ENCODE measurements around the gene CIBAR2. TPM values are rescaled to one million over a fixed set of nuclear protein-coding genes. Genes with fewer than 3 reads are reported as not detected.

Gene CIBAR2
- total and polyA plus RNA-seq, 10 donors: 0.13 to 2.4 (median 0.35) TPM; not detected in 3

GRCh38 chr16:85120006-85120340, 7.7 kb upstream of the CIBAR2 start:
- H3K36me3 ChIP-seq: no peaks in the 10 kb centered on the region

GRCh38 chr16:85117418-85117817, 5.1 kb upstream of the CIBAR2 start:
- DNase-seq: no peak
- no peak overlapping the region for H3K4me3 ChIP-seq
- H3K4me1 ChIP-seq: peaks cover 0 to 12% (median 8%) of the 10 kb centered on the region in 6 donors
- H3K27me3 ChIP-seq (replicated peaks in 1 of 7): no peaks in the 10 kb centered on the region
- no peak overlapping the region for H3K27ac ChIP-seq
- peaks cover 0 to 7% (median 1%) of the 10 kb centered on the region in 8 donors for H3K9me3 ChIP-seq
- 87 to 97% (median 93%) methylated on average over 12 of the region's 12 CpGs for WGBS, 5 donors
- TF ChIP-seq POLR2A (IDR thresholded peaks at IDR 0.05): no peak
- TF ChIP-seq POLR2AphosphoS5 (IDR thresholded peaks at IDR 0.05): no peak
- TF ChIP-seq CTCF (IDR thresholded peaks at IDR 0.05 in 8 of 11, conservative IDR thresholded peaks at IDR 0.05 in 3 of 11): no peak
- intact Hi-C loops (cut with DNase I; ENCODE audit: low total_unique reads): no loop called here
- H3K36me3 ChIP-seq: no peaks in the 10 kb centered on the region

More at GRCh38 chr16:85120006-85120340, 7.7 kb upstream of the CIBAR2 start:
- DNase-seq: no peak
- 76 to 96% (median 86%) methylated on average over 4 of the region's 4 CpGs for WGBS, 5 donors
- Histone ChIP-seq H3K4me1 (peaks cover 0 to 24% (median 13%) of the 10 kb centered on the region in 6 donors), H3K4me3 (no peak overlapping the region), H3K9me3 (peaks cover 0 to 7% (median 1%) of the 10 kb centered on the region in 8 donors), H3K27me3 (replicated peaks in 1 of 7) (no peaks in the 10 kb centered on the region), H3K27ac (no peak overlapping the region)
- no peak for TF ChIP-seq CTCF (IDR thresholded peaks at IDR 0.05 in 8 of 11, conservative IDR thresholded peaks at IDR 0.05 in 3 of 11)
- no peak for TF ChIP-seq POLR2A (IDR thresholded peaks at IDR 0.05)
- no peak for TF ChIP-seq POLR2AphosphoS5 (IDR thresholded peaks at IDR 0.05)
- intact Hi-C loops (cut with DNase I; ENCODE audit: low total_unique reads): no loop called here

DNA sequence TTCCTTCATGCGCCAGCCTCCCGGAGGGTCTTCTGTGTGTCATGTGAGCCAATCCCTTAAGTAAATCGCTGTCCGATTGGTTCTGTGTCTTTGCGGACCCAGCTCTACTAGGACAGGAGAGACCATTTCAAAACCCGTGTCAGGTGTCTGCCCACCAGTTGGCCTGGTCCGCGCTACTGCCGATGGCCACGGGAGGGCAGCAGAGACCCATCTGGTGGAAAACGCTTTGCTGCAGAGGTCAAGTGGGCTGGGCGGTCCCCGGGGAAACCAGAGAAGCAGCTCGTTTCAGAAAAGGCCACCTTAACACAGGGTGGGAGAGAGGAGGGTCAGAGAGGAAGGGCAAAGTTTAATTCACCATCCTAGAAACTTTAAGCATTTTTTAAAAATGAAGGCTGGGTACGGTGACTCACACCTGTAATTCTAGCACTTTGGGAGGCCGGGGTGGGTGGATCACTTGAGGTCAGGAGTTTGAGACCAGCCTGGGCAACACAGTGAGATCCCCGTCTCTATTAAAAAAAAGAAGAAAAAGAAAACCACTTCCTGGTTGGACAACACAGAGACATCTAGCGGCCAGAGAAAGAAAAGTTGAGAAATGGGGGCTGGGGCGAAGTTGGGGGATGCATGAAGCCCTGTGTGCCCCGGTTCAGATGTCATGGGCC, 2.8 kb upstream of the CIBAR2 start:
- intact Hi-C loops (cut with DNase I; ENCODE audit: low total_unique reads): no loop called here
- TF ChIP-seq CTCF (IDR thresholded peaks at IDR 0.05 in 8 of 11, conservative IDR thresholded peaks at IDR 0.05 in 3 of 11) (peak; percentile 95 to 98 (median 96)), POLR2AphosphoS5 (IDR thresholded peaks at IDR 0.05) (peak; percentile 54 to 71 (median 54)), POLR2A (IDR thresholded peaks at IDR 0.05) (no peak)
- Histone ChIP-seq H3K27me3 (replicated peaks in 1 of 7) (no peaks in the 10 kb centered on the region), H3K4me1 (peaks cover 0 to 12% (median 8%) of the 10 kb centered on the region in 6 donors), H3K4me3 (peak overlapping the region in 3 of 8 donors; percentile 7 to 53 (median 18)), H3K36me3 (no peaks in the 10 kb centered on the region), H3K27ac (peak overlapping the region in 7 of 8 donors; percentile 28 to 80 (median 60)), H3K9me3 (peaks cover 0 to 7% (median 1%) of the 10 kb centered on the region in 8 donors)
- peak; percentile 95 for DNase-seq
- WGBS, 5 donors: 8 to 13% (median 10%) methylated on average over 20 of the region's 20 CpGs

DNA sequence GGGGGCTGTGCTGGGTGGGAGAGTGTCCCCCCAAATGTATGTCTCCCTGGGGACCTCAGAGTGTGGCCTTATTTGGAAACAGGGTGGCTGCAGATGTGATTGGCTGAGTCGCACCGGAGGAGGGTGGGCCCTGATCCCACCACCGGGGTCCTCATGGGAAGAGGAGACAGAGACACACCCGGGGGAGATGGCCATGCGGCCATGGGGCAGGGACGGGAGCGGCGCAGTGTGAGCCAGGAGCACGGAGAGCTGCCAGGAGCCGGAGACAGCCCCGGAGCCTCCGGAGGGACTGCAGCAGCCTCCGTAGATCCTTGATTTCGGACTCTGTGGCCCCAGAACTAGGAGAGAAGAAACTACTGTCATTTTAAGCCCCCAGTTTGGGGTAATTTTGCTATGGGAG, 1.6 kb upstream of the CIBAR2 start:
- TF ChIP-seq CTCF (IDR thresholded peaks at IDR 0.05 in 8 of 11, conservative IDR thresholded peaks at IDR 0.05 in 3 of 11) (no peak), POLR2AphosphoS5 (IDR thresholded peaks at IDR 0.05) (no peak), POLR2A (IDR thresholded peaks at IDR 0.05) (no peak)

More for the DNA sequence above, 1.6 kb upstream of the CIBAR2 start:
- Histone ChIP-seq H3K9me3 (peaks cover 0 to 7% (median 1%) of the 10 kb centered on the region in 8 donors), H3K36me3 (no peaks in the 10 kb centered on the region), H3K27ac (no peak overlapping the region), H3K27me3 (replicated peaks in 1 of 7) (no peaks in the 10 kb centered on the region), H3K4me1 (peaks cover 0 to 12% (median 8%) of the 10 kb centered on the region in 6 donors), H3K4me3 (no peak overlapping the region)
- intact Hi-C loops (cut with DNase I; ENCODE audit: low total_unique reads): no loop called here
- 70 to 83% (median 79%) methylated on average over 6 to 14 of the region's 14 CpGs for WGBS, 5 donors
- DNase-seq: no peak
